GM19324 (cell line): ENCODE measurements around the gene RASA3.
"Not testable (repeated sequence)": the region's sequence is repeated elsewhere in the genome, so short reads cannot be mapped to it uniquely, and the experiment has no call there.

Experiments used
- ATAC-seq: cut with Tn5 transposase; IDR thresholded peaks from one replicate; pipeline ENCODE4 v1.9.1; 2021; ENCODE audit warnings: mild to moderate bottlenecking, moderate library complexity; ENCODE audit not compliant: unreplicated experiment, low FRiP score

RASA3 gene

GRCh38 chr13:114132419-114133121, at the start of gene RASA3:
Gene RASA3, minus strand, starts transcription at chr13:114132623. Its CDS starts 134 bp downstream, at chr13:114132489.
- peak; percentile 75 for ATAC-seq

GRCh38 chr13:114179087-114179658, 46.8 kb upstream of the RASA3 start, which contains the start of gene CFAP97D2:
Gene CFAP97D2, plus strand, starts transcription at chr13:114179257. Its CDS starts 74 bp downstream, at chr13:114179331.
- no peak for ATAC-seq

- no peak for ATAC-seq
Observed at GRCh38 chr13:114177245-114178010, 45.0 kb upstream of the RASA3 start.

- not testable (repeated sequence) for ATAC-seq
Observed at GRCh38 chr13:114176359-114176902, 44.0 kb upstream of the RASA3 start.

GRCh38 chr13:114174529-114174961, 42.1 kb upstream of the RASA3 start:
- ATAC-seq: no peak

- ATAC-seq: no peak
Observed at GRCh38 chr13:114173745-114174144, 41.3 kb upstream of the RASA3 start.

GRCh38 chr13:114173272-114173671, 40.8 kb upstream of the RASA3 start:
- ATAC-seq: no peak

- ATAC-seq: no peak
Observed at GRCh38 chr13:114167885-114168284, 35.5 kb upstream of the RASA3 start.

- no peak for ATAC-seq
Observed at GRCh38 chr13:114167426-114167825, 35.0 kb upstream of the RASA3 start.

GRCh38 chr13:114166381-114167131, 34.1 kb upstream of the RASA3 start:
- no peak for ATAC-seq

GRCh38 chr13:114164681-114165429, 32.4 kb upstream of the RASA3 start:
- no peak for ATAC-seq

- no peak for ATAC-seq
Observed at GRCh38 chr13:114164053-114164452, 31.6 kb upstream of the RASA3 start.

GRCh38 chr13:114162533-114162922, 30.1 kb upstream of the RASA3 start:
- ATAC-seq: no peak

GRCh38 chr13:114161644-114162532, 29.5 kb upstream of the RASA3 start:
- ATAC-seq: no peak

GRCh38 chr13:114161028-114161556, 28.7 kb upstream of the RASA3 start:
- ATAC-seq: no peak

- not testable (repeated sequence) for ATAC-seq
Observed at GRCh38 chr13:114158869-114159666, 26.6 kb upstream of the RASA3 start.

GRCh38 chr13:114157869-114158495, 25.6 kb upstream of the RASA3 start:
- no peak for ATAC-seq
